Hepatocyte (in vitro differentiated cells): Measurements from ENCODE around the gene HIP1R. TPM values are rescaled to one million over a fixed set of nuclear protein-coding genes. Genes with fewer than 3 reads are reported as not detected.

Source experiments
- DNase-seq: peaks from one replicate; pipeline ENCODE4 v3.0.0-alpha.2; 2016; ENCODE audit warnings: low spot score
- H2AFZ ChIP-seq: fragments of 200-600 bp; sonication (generic); 2 replicates; pipeline ENCODE4 v1.6.0; 2016; ENCODE audit warnings: antibody characterized with exemption, mild to moderate bottlenecking
- H3K27ac ChIP-seq: fragments of 200-600 bp; sonication (generic); 2 replicates; pipeline ENCODE4 v1.5.1; 2016; ENCODE audit warnings: mild to moderate bottlenecking
- H3K27me3 ChIP-seq: fragments of 200-600 bp; sonication (generic); 2 replicates; pipeline ENCODE4 v1.6.1; 2016
- H3K36me3 ChIP-seq: fragments of 200-600 bp; sonication (generic); replicated peaks from 2 replicates; pipeline ENCODE4 v1.5.1; 2016; ENCODE audit warnings: low read depth; ENCODE audit not compliant: insufficient read depth
- H3K4me1 ChIP-seq: fragments of 200-600 bp; sonication (generic); 2 replicates; pipeline ENCODE4 v1.5.1; 2016; ENCODE audit warnings: mild to moderate bottlenecking, moderate library complexity; ENCODE audit not compliant: insufficient read depth
- H3K4me2 ChIP-seq: fragments of 200-600 bp; sonication (generic); 2 replicates; pipeline ENCODE4 v1.6.0; 2016
- H3K4me3 ChIP-seq: fragments of 200-600 bp; sonication (generic); 2 replicates; pipeline ENCODE4 v1.5.1; 2016; ENCODE audit warnings: mild to moderate bottlenecking
- H3K79me2 ChIP-seq: fragments of 200-600 bp; sonication (generic); 2 replicates; pipeline ENCODE4 v1.6.0; 2017; ENCODE audit warnings: mild to moderate bottlenecking
- H3K9me2 ChIP-seq: fragments of 200-600 bp; sonication (generic); replicated peaks from 2 replicates; pipeline ENCODE4 v1.6.0; 2017; ENCODE audit warnings: mild to moderate bottlenecking; ENCODE audit not compliant: insufficient read depth
- H3K9me3 ChIP-seq: fragments of 200-600 bp; sonication (generic); 2 replicates; pipeline ENCODE4 v1.5.1; 2016; ENCODE audit warnings: low read depth, mild to moderate bottlenecking
- H4K20me1 ChIP-seq: fragments of 200-600 bp; sonication (generic); 2 replicates; pipeline ENCODE4 v1.6.0; 2016; ENCODE audit warnings: mild to moderate bottlenecking; ENCODE audit not compliant: insufficient read depth, poor library complexity, severe bottlenecking
- CTCF ChIP-seq: fragments of 200-600 bp; sonication (generic); IDR thresholded peaks from 2 replicates; pipeline ENCODE4 v1.5.1; 2016; ENCODE audit warnings: antibody characterized with exemption, mild to moderate bottlenecking; ENCODE audit not compliant: poor library complexity
- EZH2 ChIP-seq: fragments of 200-600 bp; sonication (generic); IDR thresholded peaks from 2 replicates; pipeline ENCODE4 v1.6.1; 2016; ENCODE audit warnings: antibody characterized with exemption, mild to moderate bottlenecking, borderline replicate concordance
- EZH2phosphoT487 ChIP-seq: fragments of 200-600 bp; sonication (generic); IDR thresholded peaks from one replicate; pipeline ENCODE4 v1.6.1; 2018; ENCODE audit warnings: antibody characterized with exemption, mild to moderate bottlenecking, low read depth, moderate library complexity; ENCODE audit not compliant: unreplicated experiment, severe bottlenecking
- WGBS: methylation state at CpG from one replicate; pipeline ENCODE4 v1.1.6; 2016; ENCODE audit warnings: low lambda C conversion rate; ENCODE audit errors: missing lambda C conversion rate; 5-methylcytosine and 5-hydroxymethylcytosine counted together
- polyA plus RNA-seq: library from polyadenylated mRNA; unstranded; fragments of >200 nt; fragmentation: Nextera tagmentation; extraction: Ambion mirVana; gene quantifications from 2 replicates; pipeline ENCODE4 v1.2.1, GENCODE V29; 2016
- total RNA-seq: library from RNA; depleted of rRNA; stranded (reverse); fragments of >200 nt; gene quantifications from 2 replicates; pipeline ENCODE4 v1.2.3, GENCODE V29; 2014

The HIP1R gene
- total and polyA plus RNA-seq, 2 experiments from 2014 or later: 31.8 to 44.3 TPM

GRCh38 chr12:122856999-122857671, 21.9 kb downstream of the HIP1R start:
- Histone ChIP-seq H3K4me3 (no peak overlapping the region), H2AFZ (no peak overlapping the region), H3K4me2 (no peak overlapping the region), H3K36me3 (no peaks in the 10 kb centered on the region), H3K27me3 (no peaks in the 10 kb centered on the region), H3K9me2 (no peaks in the 10 kb centered on the region), H3K27ac (no peak overlapping the region), H3K4me1 (peaks cover 2% of the 10 kb centered on the region), H3K9me3 (no peaks in the 10 kb centered on the region), H3K79me2 (no peaks in the 10 kb centered on the region), H4K20me1 (no peaks in the 10 kb centered on the region)
- peak; percentile 50 for DNase-seq
- TF ChIP-seq EZH2phosphoT487: no peak
- 79% methylated on average over 24 of the region's 24 CpGs for WGBS

- Histone ChIP-seq H3K4me2 (no peak overlapping the region), H3K9me2 (no peaks in the 10 kb centered on the region), H3K79me2 (no peaks in the 10 kb centered on the region), H3K36me3 (no peaks in the 10 kb centered on the region), H3K4me3 (no peak overlapping the region), H3K9me3 (no peaks in the 10 kb centered on the region), H3K4me1 (peaks cover 8% of the 10 kb centered on the region), H3K27me3 (no peaks in the 10 kb centered on the region), H3K27ac (no peak overlapping the region), H4K20me1 (no peaks in the 10 kb centered on the region), H2AFZ (no peak overlapping the region)
- no peak for DNase-seq
- TF ChIP-seq CTCF (no peak), EZH2phosphoT487 (no peak), EZH2 (no peak)
- WGBS: 93% methylated on average over 14 of the region's 14 CpGs
These were observed 22.9 kb downstream of the HIP1R start for GRCh38 chr12:122858171-122858570.

GRCh38 chr12:122858591-122859302, 23.5 kb downstream of the HIP1R start:
- Histone ChIP-seq H3K27ac (no peak overlapping the region), H3K79me2 (no peaks in the 10 kb centered on the region), H3K9me3 (no peaks in the 10 kb centered on the region), H3K9me2 (no peaks in the 10 kb centered on the region), H3K4me2 (no peak overlapping the region), H2AFZ (no peak overlapping the region), H3K4me3 (no peak overlapping the region), H3K27me3 (no peaks in the 10 kb centered on the region), H3K4me1 (peaks cover 12% of the 10 kb centered on the region), H4K20me1 (no peaks in the 10 kb centered on the region), H3K36me3 (no peaks in the 10 kb centered on the region)
- no peak for DNase-seq
- WGBS: 94% methylated on average over 22 of the region's 22 CpGs
- TF ChIP-seq EZH2phosphoT487 (no peak), CTCF (no peak), EZH2 (no peak)
